ENCODE measurements around the gene PVALEF. TPM values are rescaled to one million over a fixed set of nuclear protein-coding genes. Genes with fewer than 3 reads are reported as not detected.

Gene PVALEF
- total RNA-seq, 1 donor from 2014 or later = not detected

GRCh38 chr17:81161972-81162371, 3.3 kb upstream of the PVALEF start:
- TF ChIP-seq POLR2AphosphoS5 (IDR thresholded peaks at IDR 0.05; ENCODE audit: insufficient read depth in 1 of 2, low read depth in 1 of 2) (no peak), CTCF (IDR thresholded peaks at IDR 0.05) (no peak), POLR2A (IDR thresholded peaks at IDR 0.05) (no peak)
- no peak overlapping the region for H3K27ac ChIP-seq
- peaks cover 13% of the 10 kb centered on the region for H3K4me1 ChIP-seq
- H3K36me3 ChIP-seq = no peaks in the 10 kb centered on the region
- no peak for DNase-seq (ENCODE audit: extremely low spot score in 2 of 2)
- no peaks in the 10 kb centered on the region for H3K27me3 ChIP-seq
- no peak overlapping the region for H3K4me3 ChIP-seq
- intact Hi-C loops (cut with DNase I) = no loop called here
- no peaks in the 10 kb centered on the region for H3K9me3 ChIP-seq

- Histone ChIP-seq H3K4me1 (peaks cover 13% of the 10 kb centered on the region), H3K27ac (no peak overlapping the region), H3K4me3 (no peak overlapping the region), H3K9me3 (no peaks in the 10 kb centered on the region), H3K27me3 (no peaks in the 10 kb centered on the region), H3K36me3 (no peaks in the 10 kb centered on the region)
- no peak for DNase-seq (ENCODE audit: extremely low spot score in 2 of 2)
- TF ChIP-seq CTCF (IDR thresholded peaks at IDR 0.05) = no peak
- no peak for TF ChIP-seq POLR2AphosphoS5 (IDR thresholded peaks at IDR 0.05; ENCODE audit: insufficient read depth in 1 of 2, low read depth in 1 of 2)
- TF ChIP-seq POLR2A (IDR thresholded peaks at IDR 0.05) = no peak
- intact Hi-C loops (cut with DNase I) = no loop called here
These were observed 2.8 kb upstream of the PVALEF start for GRCh38 chr17:81162491-81162890.

DNA sequence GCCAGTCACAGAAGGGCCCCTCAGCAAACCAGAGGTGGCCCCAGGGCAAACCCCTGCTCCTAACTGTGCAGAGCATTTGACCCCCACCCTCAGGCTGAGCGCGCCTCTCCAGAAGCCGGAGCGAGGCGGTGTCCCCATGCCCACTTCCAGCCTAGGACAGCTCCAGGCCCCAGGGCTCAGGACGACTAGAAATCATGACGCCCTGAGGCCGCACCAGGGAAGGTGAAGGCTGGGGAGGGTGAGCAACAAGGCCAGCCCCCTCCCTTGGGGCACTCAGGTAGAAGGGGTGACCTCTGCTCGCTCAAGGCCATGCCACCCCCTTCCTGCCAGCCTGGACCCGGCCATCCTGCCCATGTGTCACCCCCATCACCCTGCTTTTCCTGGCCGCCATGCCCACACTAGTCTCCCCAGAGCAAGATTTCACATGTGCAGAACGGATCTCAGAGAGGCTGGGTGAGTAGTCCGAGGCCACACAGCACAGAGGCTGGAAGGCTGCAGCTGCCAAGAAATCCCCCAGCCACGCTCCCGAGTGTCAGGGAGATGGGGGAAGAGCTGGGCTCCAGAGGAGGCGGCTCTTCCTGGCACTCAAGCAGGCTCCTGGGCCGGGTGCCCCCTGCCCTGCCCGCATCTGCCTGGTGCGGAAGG, 2.1 kb upstream of the PVALEF start:
- no peaks in the 10 kb centered on the region for H3K27me3 ChIP-seq
- intact Hi-C loops (cut with DNase I) = no loop called here

GRCh38 chr17:81163703-81164370, 1.5 kb upstream of the PVALEF start:
- Histone ChIP-seq H3K9me3 (no peaks in the 10 kb centered on the region), H3K4me1 (peaks cover 13% of the 10 kb centered on the region), H3K27ac (no peak overlapping the region), H3K27me3 (no peaks in the 10 kb centered on the region), H3K4me3 (no peak overlapping the region), H3K36me3 (no peaks in the 10 kb centered on the region)
- intact Hi-C loops (cut with DNase I) = no loop called here
- DNase-seq (ENCODE audit: extremely low spot score in 2 of 2) = no peak
- TF ChIP-seq POLR2A (IDR thresholded peaks at IDR 0.05) = no peak
- no peak for TF ChIP-seq CTCF (IDR thresholded peaks at IDR 0.05)

More for the DNA sequence above, 2.1 kb upstream of the PVALEF start:
- Histone ChIP-seq H3K4me3 (no peak overlapping the region), H3K27ac (no peak overlapping the region), H3K9me3 (no peaks in the 10 kb centered on the region), H3K36me3 (no peaks in the 10 kb centered on the region), H3K4me1 (peaks cover 13% of the 10 kb centered on the region)
- TF ChIP-seq POLR2AphosphoS5 (IDR thresholded peaks at IDR 0.05; ENCODE audit: insufficient read depth in 1 of 2, low read depth in 1 of 2) (no peak), POLR2A (IDR thresholded peaks at IDR 0.05) (no peak), CTCF (IDR thresholded peaks at IDR 0.05) (no peak)
- DNase-seq (ENCODE audit: extremely low spot score in 2 of 2) = no peak
